K562 (cell line): Measurements from ENCODE around the gene TMEM100. TPM values are rescaled to one million over a fixed set of nuclear protein-coding genes. Genes with fewer than 3 reads are reported as not detected.

Source experiments
- CC2D1A ChIP-seq: fragments of 450-650 bp; IDR thresholded peaks from 2 replicates; pipeline ENCODE4 v1.6.1; 2017; ENCODE audit warnings: mild to moderate bottlenecking
- MTA2 ChIP-seq: fragments of 450-650 bp; IDR thresholded peaks from 2 replicates; pipeline ENCODE4 v1.6.1; 2016; ENCODE audit warnings: low read depth
- POLR3G ChIP-seq: IDR thresholded peaks from 2 replicates; pipeline ENCODE4 v1.6.1; 2011; ENCODE audit not compliant: insufficient read length, insufficient replicate concordance; ENCODE audit errors: extremely low read depth
- RAD21 ChIP-seq, 2 experiments: fragments of 250-450 bp in 1 of 2; fragments of 450-650 bp in 1 of 2; sonication (Bioruptor Pico) in 1 of 2; formaldehyde crosslinking in 1 of 2; IDR thresholded peaks in 1 of 2; conservative IDR thresholded peaks in 1 of 2; 2 replicates each; pipeline versions ENCODE4 v1.4.0 to v1.8.0; 2020 to 2022; ENCODE audit warnings: mild to moderate bottlenecking in 2 of 2, moderate library complexity in 1 of 2
- RBM15 ChIP-seq: fragments of 200-400 bp; formaldehyde crosslinking; IDR thresholded peaks from 2 replicates; pipeline ENCODE4 v1.6.1; 2018; ENCODE audit warnings: mild to moderate bottlenecking, low read length, moderate library complexity; ENCODE audit not compliant: insufficient read depth
- RBM25 ChIP-seq: fragments of 200-400 bp; formaldehyde crosslinking; IDR thresholded peaks from 2 replicates; pipeline ENCODE4 v1.6.1; 2018; ENCODE audit warnings: low read length, low read depth, moderate library complexity; ENCODE audit not compliant: severe bottlenecking
- REST ChIP-seq, 2 experiments: fragments of 450-650 bp; formaldehyde crosslinking in 1 of 2; IDR thresholded peaks; 2 replicates each; pipeline versions ENCODE4 v1.4.0 to v1.6.1; 2014 to 2020; ENCODE audit warnings: mild to moderate bottlenecking in 2 of 2, borderline replicate concordance in 1 of 2, low read depth in 1 of 2
- SAP30 ChIP-seq: fragments of 200-600 bp; sonication (generic); IDR thresholded peaks from 2 replicates; pipeline ENCODE4 v1.6.1; 2012; ENCODE audit warnings: borderline replicate concordance, low read depth, mild to moderate bottlenecking, moderate library complexity, low read length, control low read depth, inconsistent platforms; ENCODE audit not compliant: insufficient read depth, poor library complexity, severe bottlenecking
- SREBF1 ChIP-seq: fragments of 150-350 bp; IDR thresholded peaks from 2 replicates; pipeline ENCODE4 v1.6.1; 2014; ENCODE audit warnings: antibody characterized with exemption, low read depth, low read length, borderline replicate concordance
- STAG1 ChIP-seq: sonication (generic); formaldehyde crosslinking; IDR thresholded peaks from 2 replicates; pipeline ENCODE4 v1.5.0; 2020; ENCODE audit warnings: missing genetic modification reagents, borderline replicate concordance
- TEAD4 ChIP-seq, 2 experiments: sonication (generic) in 1 of 2; formaldehyde crosslinking in 1 of 2; IDR thresholded peaks; 2 replicates each; pipeline versions ENCODE4 v1.6.1 to v1.8.0; 2012 to 2022; ENCODE audit warnings: borderline replicate concordance in 1 of 2, inconsistent platforms in 1 of 2, low read length in 1 of 2, mild to moderate bottlenecking in 1 of 2, missing genetic modification reagents in 1 of 2
- YY1 ChIP-seq, 3 experiments: IDR thresholded peaks; 2 replicates each; pipeline ENCODE4 v1.6.1; 2011; ENCODE audit warnings: low read length in 2 of 3, mild to moderate bottlenecking in 2 of 3, moderate library complexity in 2 of 3, borderline replicate concordance in 1 of 3, control low read depth in 1 of 3, low read depth in 1 of 3; ENCODE audit not compliant: insufficient read depth in 3 of 3, insufficient replicate concordance in 2 of 3, control insufficient read depth in 1 of 3, insufficient read length in 1 of 3; ENCODE audit errors: extremely low read depth in 1 of 3
- ZEB2 ChIP-seq: fragments of 450-650 bp; IDR thresholded peaks from 2 replicates; pipeline ENCODE4 v1.6.1; 2016
- ZNF232 ChIP-seq: sonication (generic); formaldehyde crosslinking; IDR thresholded peaks from 2 replicates; pipeline ENCODE4 v1.8.0; 2022; ENCODE audit warnings: mild to moderate bottlenecking, missing genetic modification reagents
- ZNF316 ChIP-seq: fragments of 450-650 bp; IDR thresholded peaks from 2 replicates; pipeline ENCODE4 v1.6.1; 2016
- polyA plus RNA-seq, 8 experiments: library from polyadenylated mRNA; depleted of rRNA in 4 of 8; stranded (reverse) in 5 of 8; unstranded in 3 of 8; fragments of >200 nt; fragmentation: Nextera tagmentation in 2 of 8; fragmentation: Illumina TruSeq in 1 of 8; extraction: Ambion mirVana in 2 of 8; extraction: Trizol in 1 of 8; gene quantifications; 2 replicates each; pipeline versions ENCODE4 v1.2.1 to v1.2.3, GENCODE V29; 2011 to 2014; ENCODE audit warnings: inconsistent platforms in 1 of 8, missing spikeins in 1 of 8
- total RNA-seq, 7 experiments: library from RNA; depleted of rRNA in 6 of 7; stranded (reverse); fragments of >200 nt in 6 of 7; fragmentation: Illumina TruSeq in 2 of 7; extraction: Trizol in 2 of 7; gene quantifications; 2 replicates each; pipeline versions ENCODE4 v1.2.1 to v1.2.3, GENCODE V29; 2011 to 2021; ENCODE audit warnings: low replicate concordance in 1 of 7

The TMEM100 gene
- total and polyA plus RNA-seq, 9 of the 15 experiments (the other 6 are each of a cell fraction or from before 2014, with no cell fraction given), result 0.12 to 0.50 (median 0.19) TPM

- TF ChIP-seq RBM15 (no peak), TEAD4 (IDR thresholded peaks at IDR 0.05; ENCODE audit: low read length) (no peak), TEAD4 (CRISPR knock-in tag; IDR thresholded peaks at IDR 0.05; ENCODE audit: borderline replicate concordance) (no peak), SREBF1 (no peak), RAD21 (CRISPR knock-in tag; conservative IDR thresholded peaks at IDR 0.05 in 1 of 2, IDR thresholded peaks at IDR 0.05 in 1 of 2) (peak; percentile 18 to 53; a peak in 2 of 4 replicates), CC2D1A (peak; percentile 50; the same call in 1 of the 2 replicates), STAG1 (CRISPR knock-in tag) (no peak), ZEB2 (0 out of 2 replicates have a peak, but pooled peaks have one; percentile 16), REST (IDR thresholded peaks at IDR 0.05; ENCODE audit: borderline replicate concordance) (peak; percentile 60; the same call in 1 of the 2 replicates), REST (CRISPR knock-in tag; IDR thresholded peaks at IDR 0.05; ENCODE audit: low read depth) (no peak), ZNF232 (CRISPR knock-in tag) (no peak), RBM25 (peak; percentile 17), ZNF316 (peak; percentile 86), SAP30 (no peak), POLR3G (no peak), MTA2 (no peak), YY1 (IDR thresholded peaks at IDR 0.05; ENCODE audit: borderline replicate concordance in 1 of 3, control insufficient read depth in 1 of 3, extremely low read depth in 1 of 3, insufficient read depth in 3 of 3, insufficient read length in 1 of 3, insufficient replicate concordance in 2 of 3, low read depth in 1 of 3, low read length in 2 of 3) (no peak)
Observed at GRCh38 chr17:55742272-55743102, 19.8 kb upstream of the TMEM100 start (continued).
